H1 (cell line): ENCODE measurements around the gene TFAP2C. TPM values are rescaled to one million over a fixed set of nuclear protein-coding genes. Genes with fewer than 3 reads are reported as not detected.
A peak's percentile ranks its signal among the peaks of the same experiment; 100 is the strongest.

ENCODE experiments used
- CTCF ChIA-PET: fragments of 300-600 bp; sonication (Branson Sonifier 250); formaldehyde crosslinking; loops from one replicate; lab custom pipeline; 2021; ENCODE audit not compliant: partially characterized antibody; lab: Charles Lee
- POLR2A ChIA-PET: fragments of 300-600 bp; sonication (Branson Sonifier 250); formaldehyde crosslinking; loops from one replicate; lab custom pipeline; 2021; ENCODE audit warnings: inconsistent platforms; ENCODE audit not compliant: partially characterized antibody; lab: Charles Lee
- DNase-seq, 2 experiments: peaks; one replicate each; pipeline versions ENCODE4 v3.0.0 to v3.0.0-alpha.2; 2010 to 2022; ENCODE audit warnings: low spot score in 2 of 2, low read depth in 1 of 2, mixed read lengths in 1 of 2
- FAIRE-seq: peaks from 2 replicates; lab custom pipeline; 2011; peaks lifted over from hg19 to GRCh38; lab: Jason Lieb, UNC
- H2AFZ ChIP-seq: 2 replicates; pipeline ENCODE4 v1.8.1; 2012; ENCODE audit warnings: low read length, inconsistent platforms
- H2AK5ac ChIP-seq: 2 replicates; pipeline ENCODE4 v1.6.1; 2013; ENCODE audit warnings: low read depth, low read length
- H2BK120ac ChIP-seq: replicated peaks from 2 replicates; pipeline ENCODE3; 2013; ENCODE audit warnings: low read depth, low read length, inconsistent platforms
- H2BK12ac ChIP-seq: 2 replicates; pipeline ENCODE4 v1.6.1; 2013; ENCODE audit warnings: low read depth, low read length
- H2BK15ac ChIP-seq: 2 replicates; pipeline ENCODE4 v1.6.1; 2013; ENCODE audit warnings: low read length
- H2BK20ac ChIP-seq: 2 replicates; pipeline ENCODE4 v1.6.1; 2013; ENCODE audit warnings: low read length
- H2BK5ac ChIP-seq: 2 replicates; pipeline ENCODE4 v1.6.1; 2013; ENCODE audit warnings: low read depth, low read length
- H3K14ac ChIP-seq: 2 replicates; pipeline ENCODE4 v1.6.1; 2013; ENCODE audit warnings: inconsistent platforms; ENCODE audit not compliant: insufficient read length
- H3K18ac ChIP-seq: 2 replicates; pipeline ENCODE4 v1.6.1; 2013; ENCODE audit warnings: low read length; ENCODE audit errors: extremely low read depth
- H3K23ac ChIP-seq: 2 replicates; pipeline ENCODE4 v1.6.1; 2013; ENCODE audit warnings: inconsistent platforms; ENCODE audit not compliant: insufficient read length
- H3K23me2 ChIP-seq: 2 replicates; pipeline ENCODE4 v1.6.1; 2013; ENCODE audit warnings: low read depth, low read length
- H3K27ac ChIP-seq: 2 replicates; pipeline ENCODE4 v1.6.1; 2011; ENCODE audit warnings: low read depth, low read length, inconsistent platforms
- H3K27me3 ChIP-seq, 4 experiments: replicated peaks in 1 of 4; 1 replicate in 1 of 4; 2 replicates in 3 of 4; pipeline versions ENCODE4 v1.6.1 to v1.8.1; 2011 to 2013; ENCODE audit warnings: low read length in 3 of 4, mild to moderate bottlenecking in 3 of 4, inconsistent platforms in 2 of 4, mixed read lengths in 2 of 4, moderate library complexity in 1 of 4; ENCODE audit not compliant: control insufficient read depth in 3 of 4, insufficient read depth in 3 of 4; ENCODE audit errors: extremely low read depth in 1 of 4
- H3K36me3 ChIP-seq, 4 experiments: 2 replicates each; pipeline versions ENCODE4 v1.6.1 to v1.8.1; 2011 to 2013; ENCODE audit warnings: mild to moderate bottlenecking in 4 of 4, low read length in 3 of 4, moderate library complexity in 2 of 4, control low read depth in 1 of 4, inconsistent platforms in 1 of 4; ENCODE audit not compliant: insufficient read depth in 4 of 4, control insufficient read depth in 2 of 4
- H3K4ac ChIP-seq: replicated peaks from 2 replicates; pipeline ENCODE3; 2013; ENCODE audit warnings: low read length, low read depth, mixed read lengths, inconsistent platforms; ENCODE audit not compliant: insufficient read length
- H3K4me1 ChIP-seq, 4 experiments: replicated peaks in 1 of 4; 1 replicate in 1 of 4; 2 replicates in 3 of 4; pipeline versions ENCODE4 v1.6.1 to v1.8.1; 2011 to 2013; ENCODE audit warnings: low read length in 3 of 4, inconsistent platforms in 2 of 4, mixed read lengths in 1 of 4; ENCODE audit not compliant: insufficient read depth in 4 of 4, control insufficient read depth in 3 of 4
- H3K4me2 ChIP-seq, 2 experiments: 2 replicates each; pipeline versions ENCODE4 v1.6.1 to v1.8.1; 2011 to 2013; ENCODE audit warnings: low read depth in 2 of 2, low read length in 2 of 2, control low read depth in 1 of 2, inconsistent platforms in 1 of 2, mild to moderate bottlenecking in 1 of 2; ENCODE audit not compliant: insufficient read depth in 1 of 2
- H3K4me3 ChIP-seq, 4 experiments: fragments of 200-600, 300-600 bp in 1 of 4; sonication (generic), shearing (Covaris generic), sonication (Bioruptor Twin) in 1 of 4; 2 replicates each; pipeline versions ENCODE4 v1.5.1 to v1.8.1; 2011 to 2016; ENCODE audit warnings: low read length in 4 of 4, low read depth in 3 of 4, control low read depth in 2 of 4, inconsistent platforms in 2 of 4, mild to moderate bottlenecking in 2 of 4, mixed read lengths in 1 of 4, moderate library complexity in 1 of 4; ENCODE audit not compliant: insufficient read depth in 2 of 4; ENCODE audit errors: extremely low read depth in 1 of 4
- H3K56ac ChIP-seq: replicated peaks from 2 replicates; pipeline ENCODE3; 2013; ENCODE audit warnings: low read depth, mild to moderate bottlenecking, mixed read lengths, low read length, inconsistent platforms; ENCODE audit not compliant: insufficient read length
- H3K79me1 ChIP-seq: 2 replicates; pipeline ENCODE4 v1.6.1; 2013; ENCODE audit warnings: low read depth, low read length, control low read depth
- H3K79me2 ChIP-seq, 2 experiments: 2 replicates each; pipeline versions ENCODE4 v1.6.1 to v1.8.1; 2012 to 2013; ENCODE audit warnings: low read length in 2 of 2, mild to moderate bottlenecking in 2 of 2, inconsistent platforms in 1 of 2; ENCODE audit not compliant: insufficient read depth in 2 of 2, control insufficient read depth in 1 of 2
- H3K9ac ChIP-seq, 4 experiments: replicated peaks in 1 of 4; 1 replicate in 1 of 4; 2 replicates in 3 of 4; pipeline versions ENCODE4 v1.6.1 to v1.8.1; 2011 to 2013; ENCODE audit warnings: low read depth in 3 of 4, low read length in 3 of 4, control low read depth in 2 of 4, mild to moderate bottlenecking in 2 of 4, moderate library complexity in 2 of 4, inconsistent platforms in 1 of 4; ENCODE audit errors: extremely low read depth in 1 of 4
- H3K9me3 ChIP-seq, 2 experiments: 2 replicates each; pipeline versions ENCODE4 v1.6.1 to v1.8.1; 2012 to 2013; ENCODE audit warnings: mild to moderate bottlenecking in 2 of 2, moderate library complexity in 2 of 2, control low read depth in 1 of 2, inconsistent platforms in 1 of 2, low read depth in 1 of 2, low read length in 1 of 2, mixed read lengths in 1 of 2; ENCODE audit not compliant: insufficient read depth in 2 of 2
- H4K20me1 ChIP-seq, 2 experiments: replicated peaks in 1 of 2; 2 replicates each; pipeline versions ENCODE3 to v1.8.1; 2011 to 2013; ENCODE audit warnings: inconsistent platforms in 2 of 2, low read length in 2 of 2, mild to moderate bottlenecking in 1 of 2; ENCODE audit not compliant: insufficient read depth in 2 of 2, control insufficient read depth in 1 of 2
- H4K5ac ChIP-seq: 2 replicates; pipeline ENCODE4 v1.6.1; 2013; ENCODE audit warnings: low read length, low read depth, mixed read lengths, inconsistent platforms; ENCODE audit not compliant: insufficient read length
- H4K8ac ChIP-seq: 2 replicates; pipeline ENCODE4 v1.8.0; 2013; ENCODE audit warnings: mild to moderate bottlenecking, moderate library complexity, low read length, inconsistent platforms; ENCODE audit not compliant: insufficient read depth; ENCODE audit errors: extremely low read depth
- H4K91ac ChIP-seq: replicated peaks from 2 replicates; pipeline ENCODE3; 2013; ENCODE audit warnings: low read length, mixed read lengths, inconsistent platforms; ENCODE audit not compliant: insufficient read length
- CEBPB ChIP-seq: IDR thresholded peaks from 2 replicates; pipeline ENCODE4 v1.6.1; 2012; ENCODE audit warnings: low read depth, low read length
- SP4 ChIP-seq: IDR thresholded peaks from 2 replicates; pipeline ENCODE4 v1.6.1; 2012; ENCODE audit warnings: low read length, inconsistent platforms
- WGBS, 2 experiments: shearing (Covaris generic) in 1 of 2; methylation state at CpG; one replicate each; pipeline versions ENCODE4 v1.1.6 to v1.1.7; 2013 to 2015; ENCODE audit warnings: low lambda C conversion rate in 2 of 2, mixed read lengths in 2 of 2, inconsistent platforms in 1 of 2, low coverage in 1 of 2, missing lambda C conversion rate in 1 of 2; ENCODE audit not compliant: insufficient replicate concordance in 2 of 2, insufficient coverage in 1 of 2, insufficient read length in 1 of 2; ENCODE audit errors: extremely low coverage in 1 of 2, missing lambda C conversion rate in 1 of 2; 5-methylcytosine and 5-hydroxymethylcytosine counted together
- polyA plus RNA-seq, 7 experiments: library from polyadenylated mRNA; depleted of rRNA in 3 of 7; stranded (reverse) in 5 of 7; unstranded in 2 of 7; fragments of >200 nt in 5 of 7; fragments of 200-250 nt in 2 of 7; gene quantifications; 1 replicate in 5 of 7; 2 replicates in 1 of 7; 4 replicates in 1 of 7; pipeline versions ENCODE4 v1.2.1 to v1.2.3, GENCODE V29; 2011 to 2013; ENCODE audit warnings: missing spikeins in 2 of 7, mixed read lengths in 2 of 7
- total RNA-seq: library from RNA; stranded (reverse); fragmentation: NEBNext Ultra II Directional; extraction: Animal tissue kit (Norgen Biotek cat#: 25700); gene quantifications from 2 replicates; pipeline ENCODE4 v1.2.1, GENCODE V29; 2021

TFAP2C gene
- total and polyA plus RNA-seq, 2 of the 8 experiments (the other 6 are each of a cell fraction or from before 2014, with no cell fraction given) = 1.7 to 5.8 TPM

DNA sequence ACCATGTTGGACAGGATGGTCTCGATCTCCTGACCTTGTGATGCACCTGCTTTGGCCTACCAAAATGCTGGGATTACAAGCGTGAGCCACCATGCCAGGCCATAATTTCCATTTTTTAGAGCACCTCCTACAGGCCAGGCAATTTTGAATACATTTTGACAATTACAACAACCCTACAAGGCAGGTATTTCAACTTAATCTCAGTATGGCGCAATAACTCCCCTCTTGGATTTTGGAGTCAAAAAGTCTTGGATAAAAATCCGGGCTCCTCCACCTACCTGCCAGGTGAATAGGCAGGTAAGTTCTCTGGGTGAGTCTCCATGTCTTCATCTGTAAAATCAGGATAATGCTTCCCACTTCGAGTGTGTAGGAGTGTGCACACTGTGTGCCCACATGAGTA lies 39.5 kb upstream of the TFAP2C start:
- H3K4me1 ChIP-seq = peaks cover 0 to 2% (median 0%) of the 10 kb centered on the region in 4 experiments; a peak in 1 of 7 replicates
- H2BK15ac ChIP-seq = no peak overlapping the region
- H3K4ac ChIP-seq = no peak overlapping the region
- no peak for FAIRE-seq
- no peak overlapping the region for H3K14ac ChIP-seq
- H4K20me1 ChIP-seq = no peaks in the 10 kb centered on the region
- 95% methylated on average over 5 of the region's 5 CpGs; no CpG with 5 or more reads in 1 of the 2 experiments for WGBS, 2 experiments
- H3K27me3 ChIP-seq = no peaks in the 10 kb centered on the region; a peak in 1 of 7 replicates
- TF ChIP-seq CEBPB (peak; percentile 74; the same call in 1 of the 2 replicates), SP4 (no peak)
- H4K8ac ChIP-seq = no peak overlapping the region
- no peak overlapping the region for H2BK5ac ChIP-seq
- H3K23ac ChIP-seq = no peak overlapping the region
- H4K5ac ChIP-seq = no peak overlapping the region
- no peaks in the 10 kb centered on the region for H3K36me3 ChIP-seq
- CTCF ChIA-PET = interaction anchor here (0.6 to 1.3 kb wide), 2 partner anchors 17 to 544 kb away, joined by 3 read pairs; no protein-coding TSS in a partner anchor
- H2AFZ ChIP-seq = no peak overlapping the region
- no peaks in the 10 kb centered on the region for H3K23me2 ChIP-seq
- H3K4me2 ChIP-seq = no peak overlapping the region
- H3K79me2 ChIP-seq = no peaks in the 10 kb centered on the region
- no peak overlapping the region for H2BK120ac ChIP-seq
- H4K91ac ChIP-seq = no peak overlapping the region
- no peak overlapping the region for H3K4me3 ChIP-seq
- no peak overlapping the region for H3K9ac ChIP-seq
- H3K27ac ChIP-seq = no peak overlapping the region
- H2BK12ac ChIP-seq = no peak overlapping the region
- H3K56ac ChIP-seq = no peak overlapping the region
- no peak overlapping the region for H3K18ac ChIP-seq
- POLR2A ChIA-PET = no interaction called here
- no peaks in the 10 kb centered on the region for H3K9me3 ChIP-seq
- DNase-seq = no peak
- H3K79me1 ChIP-seq = no peaks in the 10 kb centered on the region
- H2BK20ac ChIP-seq = no peak overlapping the region
- H2AK5ac ChIP-seq = no peak overlapping the region
